Femur (tissue), 1 donor: ENCODE results near the gene BYSL.

Experiments
- DNase-seq: peaks from one replicate; pipeline ENCODE4 v3.0.0-alpha.2; 2017

Gene BYSL

GRCh38 chr6:41914869-41915530, 6.3 kb upstream of the BYSL start:
- no peak for DNase-seq

DNA sequence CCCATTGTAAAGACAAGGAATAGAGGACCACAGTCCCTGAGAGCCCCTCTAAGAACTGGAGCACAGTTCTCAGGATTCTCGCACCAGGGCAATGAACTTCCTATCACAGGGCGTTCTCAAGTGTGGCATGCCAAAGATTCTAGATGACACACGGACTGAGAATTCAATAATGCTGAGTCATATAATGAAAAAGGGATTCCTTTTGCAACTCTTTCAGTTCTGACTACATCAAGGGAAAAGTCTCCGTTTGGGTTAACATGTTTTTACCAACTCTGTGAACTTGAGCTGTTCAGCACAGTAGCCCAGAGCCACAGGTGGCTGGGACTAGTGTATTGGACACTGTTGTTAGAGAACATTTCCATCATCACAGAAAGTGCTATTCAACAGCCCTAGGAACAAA, 3.8 kb upstream of the BYSL start:
- no peak for DNase-seq

DNA sequence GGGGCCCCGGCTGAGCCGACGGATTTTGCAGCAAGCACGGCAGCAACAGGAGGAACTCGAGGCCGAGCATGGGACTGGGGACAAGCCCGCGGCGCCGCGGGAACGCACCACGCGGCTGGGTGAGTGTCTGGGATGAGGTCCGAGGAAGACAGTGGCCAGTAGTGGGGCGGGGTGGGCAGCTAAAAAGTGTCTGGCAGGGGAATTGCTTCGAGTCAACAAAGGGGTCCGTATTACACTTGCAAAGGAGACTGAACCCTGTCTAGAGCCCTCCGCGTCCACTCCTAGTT, 356 bp downstream of the BYSL start:
- no peak for DNase-seq

DNA sequence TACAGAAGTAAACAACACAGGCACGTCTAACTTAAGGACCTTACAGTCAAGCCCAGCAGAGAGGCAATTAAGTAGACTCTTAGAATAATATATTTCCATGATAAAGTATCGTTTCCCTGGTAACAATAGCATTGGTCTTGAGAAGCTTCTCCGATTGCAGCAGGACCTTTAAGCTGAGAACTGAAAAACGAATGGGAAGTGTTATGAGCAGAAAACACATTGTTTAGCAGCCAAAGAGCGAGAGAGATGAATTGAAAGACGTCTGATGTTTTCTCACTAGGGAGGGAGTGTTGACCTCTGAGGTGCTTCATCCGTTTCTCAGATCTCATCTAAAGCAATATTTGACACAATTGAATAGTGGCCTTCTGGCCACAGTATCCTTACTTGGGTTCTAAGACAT, 855 bp downstream of the BYSL start:
- DNase-seq = no peak

GRCh38 chr6:41927253-41927652, 6.0 kb downstream of the BYSL start:
- no peak for DNase-seq

- DNase-seq = no peak
Measured at GRCh38 chr6:41929924-41930323, 8.6 kb downstream of the BYSL start.

GRCh38 chr6:41931792-41932191, 10.5 kb downstream of the BYSL start:
- no peak for DNase-seq

- no peak for DNase-seq
Measured at GRCh38 chr6:41932378-41932777, 11.1 kb downstream of the BYSL start.

- no peak for DNase-seq
Measured at GRCh38 chr6:41934278-41935192, 13.2 kb downstream of the BYSL start.

DNA sequence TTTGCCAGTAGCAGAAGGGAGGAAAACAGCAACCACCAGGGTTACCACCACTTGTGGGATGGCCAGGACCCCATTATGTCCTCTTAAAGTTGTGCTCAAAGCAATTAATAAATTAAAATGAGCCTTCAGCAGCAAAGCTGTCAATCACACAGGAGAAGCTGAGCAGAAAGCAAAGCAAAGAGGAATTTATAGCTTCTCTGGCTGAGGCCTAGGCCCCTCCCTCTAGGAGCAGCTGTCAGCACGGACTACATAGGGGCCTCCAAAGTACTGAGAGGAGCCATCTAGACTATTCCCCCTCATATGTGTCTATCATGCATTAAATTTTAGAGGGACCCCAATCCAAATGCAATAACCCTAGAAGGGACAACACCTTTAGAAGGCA, 13.9 kb downstream of the BYSL start:
- no peak for DNase-seq

GRCh38 chr6:41935685-41936072, 14.4 kb downstream of the BYSL start:
- peak; percentile 21 for DNase-seq

DNA sequence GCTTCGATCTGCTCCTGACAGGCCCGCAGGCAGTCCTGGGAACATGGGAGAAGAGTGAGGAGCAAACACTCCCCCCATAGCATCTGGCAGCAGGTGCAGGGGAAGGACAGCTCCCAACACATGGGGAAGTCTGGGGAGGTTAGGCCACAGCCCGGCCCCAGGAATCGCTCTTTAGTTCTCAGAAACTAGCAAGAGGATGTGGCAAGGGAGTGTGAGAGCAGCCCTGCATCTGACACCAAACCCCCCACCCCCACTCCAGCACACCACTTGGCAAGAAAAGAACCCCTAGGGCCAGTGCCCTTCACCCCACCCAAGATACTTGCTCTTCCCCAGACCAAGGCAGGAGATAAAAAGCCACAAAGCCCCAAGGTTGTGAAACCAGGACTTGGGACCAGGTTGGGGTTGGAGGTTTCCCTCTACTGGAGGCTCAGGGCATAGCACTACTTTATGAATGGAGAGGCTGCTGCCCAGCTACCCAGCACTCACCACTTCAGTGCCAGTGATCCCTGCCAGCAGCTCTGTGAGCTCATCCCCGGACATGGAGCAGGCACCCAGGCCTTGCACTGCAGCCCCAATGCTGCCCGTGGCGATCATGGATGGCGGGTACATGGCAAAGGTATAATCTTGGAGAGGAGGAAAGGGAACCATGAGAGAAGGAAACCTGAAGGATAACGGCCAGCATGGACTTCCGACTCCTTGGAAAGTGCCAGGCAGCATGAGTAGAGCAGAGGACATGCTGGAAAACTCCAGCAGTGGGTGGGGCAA, 15.0 kb downstream of the BYSL start:
- peak; percentile 76 for DNase-seq

DNA sequence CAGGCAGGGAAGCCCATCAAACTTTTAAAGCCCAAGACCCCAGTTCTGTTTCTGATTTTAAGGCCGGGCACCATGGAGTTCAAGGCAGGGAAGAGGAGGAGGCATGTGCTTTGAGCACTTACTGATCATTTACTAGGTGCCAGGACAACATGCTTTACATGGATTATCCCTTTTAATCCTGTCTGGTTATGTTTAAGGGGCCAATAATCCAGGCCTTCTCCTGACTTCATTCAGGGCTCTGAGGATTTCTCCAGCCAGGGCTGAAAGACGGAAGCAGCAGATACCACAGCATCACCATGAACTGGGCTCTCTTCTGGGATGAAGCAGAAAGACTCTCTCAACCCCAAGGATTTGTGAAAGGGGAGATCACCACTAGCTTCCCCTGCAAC, 16.2 kb downstream of the BYSL start:
- DNase-seq = no peak

GRCh38 chr6:41937861-41938574, 16.7 kb downstream of the BYSL start:
- peak; percentile 70 for DNase-seq

DNA sequence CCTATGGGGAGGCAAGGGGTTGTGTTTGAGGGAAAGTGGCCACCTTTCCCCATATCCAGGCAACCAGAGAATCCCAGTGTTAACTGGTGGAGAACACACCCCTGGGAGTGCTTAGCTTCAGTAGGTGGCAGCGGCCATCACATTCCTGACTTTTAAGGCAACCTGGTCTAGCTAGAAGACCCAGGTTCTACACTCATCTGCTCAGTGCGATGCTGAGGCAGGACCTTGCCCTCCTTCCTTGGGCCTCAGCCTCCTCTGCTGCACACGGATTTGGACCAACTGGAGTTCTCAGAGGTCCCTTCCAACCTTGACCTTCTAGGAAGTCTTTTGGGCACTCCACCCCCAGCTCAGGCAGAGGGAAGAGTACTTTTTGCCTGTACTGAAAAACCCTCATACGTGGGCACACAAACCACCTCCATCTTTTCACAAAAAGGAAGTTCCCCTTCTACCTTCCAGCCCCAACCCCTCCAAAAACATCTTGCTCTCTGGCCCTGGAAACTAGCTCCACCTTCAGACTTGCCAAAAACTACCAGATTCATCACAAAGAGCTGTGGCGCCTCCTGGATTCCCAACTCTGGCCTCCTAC, 17.4 kb downstream of the BYSL start:
- no peak for DNase-seq

GRCh38 chr6:41939176-41939847, 18.0 kb downstream of the BYSL start:
- peak; percentile 83 for DNase-seq

GRCh38 chr6:41939848-41940758, 18.8 kb downstream of the BYSL start:
- peak; percentile 46 for DNase-seq

GRCh38 chr6:41940759-41941279, 19.5 kb downstream of the BYSL start:
- peak; percentile 67 for DNase-seq

- DNase-seq = peak; percentile 94
Measured at GRCh38 chr6:41941280-41942066, 20.2 kb downstream of the BYSL start, which contains the start of gene CCND3. CCND3 (minus strand) TSS chr6:41941808; CDS start chr6:41941649, 159 bp downstream.
